Endothelial cell of umbilical vein (primary cell): ENCODE results near the gene ITPKB. TPM values are rescaled to one million over a fixed set of nuclear protein-coding genes. Genes with fewer than 3 reads are reported as not detected.
"Not testable (repeated sequence)": the region's sequence is repeated elsewhere in the genome, so short reads cannot be mapped to it uniquely, and the experiment has no call there.

ENCODE experiments used
- BruUV-seq: library from RNA; stranded (reverse); fragments of 400-500 nt; replicated peaks from 2 replicates; lab custom pipeline; 2021; lab: Mats Ljungman, UMichigan
- CTCF ChIA-PET: fragments of 300-600, 350-600 bp; sonication (Branson Sonifier 250); formaldehyde crosslinking; loops from one replicate; lab custom pipeline; 2021; ENCODE audit warnings: antibody characterized with exemption, inconsistent platforms; lab: Charles Lee
- POLR2A ChIA-PET: fragments of 300-600, 350-600 bp; sonication (Branson Sonifier 250); formaldehyde crosslinking; loops from one replicate; lab custom pipeline; 2021; ENCODE audit warnings: antibody characterized with exemption, inconsistent platforms; lab: Charles Lee
- DNase-seq: peaks from one replicate; pipeline ENCODE4 v3.0.0-alpha.2; 2011; ENCODE audit warnings: low read depth, low spot score
- FAIRE-seq: peaks from 2 replicates; lab custom pipeline; 2011; peaks lifted over from hg19 to GRCh38; lab: Jason Lieb, UNC
- H2AFZ ChIP-seq: 2 replicates; pipeline ENCODE4 v1.6.0; 2012; ENCODE audit warnings: low read depth, low read length, control low read depth, inconsistent platforms
- H3K27ac ChIP-seq: 2 replicates; pipeline ENCODE4 v1.5.1; 2011; ENCODE audit warnings: low read depth, mild to moderate bottlenecking, control low read depth, low read length, moderate library complexity; ENCODE audit not compliant: insufficient read depth
- H3K27me3 ChIP-seq, 2 experiments: 2 replicates each; pipeline versions ENCODE4 v1.6.0 to v1.6.1; 2011; ENCODE audit warnings: low read length in 2 of 2, mixed read lengths in 1 of 2; ENCODE audit not compliant: control insufficient read depth in 2 of 2, insufficient read depth in 2 of 2
- H3K36me3 ChIP-seq, 2 experiments: 2 replicates in 1 of 2; 3 replicates in 1 of 2; pipeline ENCODE4 v1.5.1; 2011; ENCODE audit warnings: low read length in 2 of 2, mild to moderate bottlenecking in 1 of 2, moderate library complexity in 1 of 2; ENCODE audit not compliant: control insufficient read depth in 2 of 2, insufficient read depth in 2 of 2; ENCODE audit errors: extremely low read depth in 1 of 2
- H3K4me1 ChIP-seq: 3 replicates; pipeline ENCODE4 v1.5.1; 2011; ENCODE audit warnings: mild to moderate bottlenecking, low read length; ENCODE audit not compliant: control insufficient read depth, insufficient read depth; ENCODE audit errors: extremely low read depth
- H3K4me2 ChIP-seq: 2 replicates; pipeline ENCODE4 v1.6.1; 2011; ENCODE audit warnings: low read length, control low read depth, mixed read lengths; ENCODE audit not compliant: insufficient read depth
- H3K4me3 ChIP-seq, 3 experiments: fragments of 200-600 bp in 1 of 3; sonication (generic), shearing (Covaris generic) in 1 of 3; replicated peaks in 1 of 3; 2 replicates each; pipeline ENCODE4 v1.5.1; 2011 to 2016; ENCODE audit warnings: control low read depth in 3 of 3, low read length in 3 of 3, mild to moderate bottlenecking in 2 of 3, inconsistent platforms in 1 of 3, low read depth in 1 of 3, moderate library complexity in 1 of 3; ENCODE audit not compliant: insufficient read depth in 1 of 3
- H3K79me2 ChIP-seq: 2 replicates; pipeline ENCODE4 v1.6.0; 2012; ENCODE audit warnings: low read length, inconsistent platforms; ENCODE audit not compliant: control insufficient read depth, insufficient read depth
- H3K9ac ChIP-seq: replicated peaks from 2 replicates; pipeline ENCODE3; 2011; ENCODE audit warnings: low read length, control low read depth; ENCODE audit not compliant: insufficient read depth; ENCODE audit errors: extremely low read depth
- H3K9me1 ChIP-seq: replicated peaks from 3 replicates; pipeline ENCODE4 v1.6.0; 2011; ENCODE audit warnings: mild to moderate bottlenecking, low read length; ENCODE audit not compliant: control insufficient read depth, insufficient read depth; ENCODE audit errors: extremely low read depth
- H3K9me3 ChIP-seq: replicated peaks from 2 replicates; pipeline ENCODE4 v1.5.1; 2012; ENCODE audit warnings: low read length, inconsistent platforms; ENCODE audit not compliant: control insufficient read depth, insufficient read depth
- H4K20me1 ChIP-seq: replicated peaks from 2 replicates; pipeline ENCODE3; 2011; ENCODE audit warnings: mild to moderate bottlenecking, low read length; ENCODE audit not compliant: control insufficient read depth, insufficient read depth; ENCODE audit errors: extremely low read depth
- EZH2 ChIP-seq: IDR thresholded peaks from 2 replicates; pipeline ENCODE4 v1.6.1; 2012; ENCODE audit warnings: borderline replicate concordance, low read depth, mild to moderate bottlenecking, moderate library complexity, low read length, inconsistent platforms; ENCODE audit not compliant: severe bottlenecking
- FOS ChIP-seq: IDR thresholded peaks from 2 replicates; pipeline ENCODE4 v1.6.1; 2011; ENCODE audit warnings: mild to moderate bottlenecking, low read length, moderate library complexity, borderline replicate concordance; ENCODE audit not compliant: insufficient read depth
- GATA2 ChIP-seq: IDR thresholded peaks from 2 replicates; pipeline ENCODE4 v1.7.0; 2011; ENCODE audit warnings: low read depth, mild to moderate bottlenecking, moderate library complexity, mixed read lengths, low read length; ENCODE audit not compliant: insufficient read length, insufficient read depth
- JUN ChIP-seq: IDR thresholded peaks from 2 replicates; pipeline ENCODE4 v1.6.1; 2011; ENCODE audit warnings: borderline replicate concordance, low read depth; ENCODE audit not compliant: insufficient read length, insufficient read depth
- MYC ChIP-seq: IDR thresholded peaks from one replicate; pipeline ENCODE4 v1.6.1; 2011; ENCODE audit warnings: mild to moderate bottlenecking, low read depth, low read length
- POLR2A ChIP-seq: IDR thresholded peaks from 2 replicates; pipeline ENCODE4 v1.6.1; 2012; ENCODE audit warnings: low read depth, mild to moderate bottlenecking, control low read depth, low read length
- POLR2AphosphoS5 ChIP-seq: IDR thresholded peaks from 2 replicates; pipeline ENCODE4 v1.6.1; 2012; ENCODE audit warnings: low read depth, mild to moderate bottlenecking, control low read depth, low read length, moderate library complexity; ENCODE audit not compliant: insufficient read depth
- dilution Hi-C: fragments of 300-500 bp; cut with MboI; formaldehyde crosslinking; loops from one replicate; pipeline ENCODE4 v1.15.0; 2019; ENCODE audit warnings: low sequenced_read_pairs; ENCODE audit not compliant: extremely low pct_ligation_motif_present
- intact Hi-C: fragments of 100-400 bp; cut with micrococcal nuclease; formaldehyde crosslinking; loops from one replicate; pipeline ENCODE4 v1.10.0; 2022
- polyA plus RNA-seq, 4 experiments: library from polyadenylated mRNA; depleted of rRNA in 3 of 4; stranded (reverse) in 3 of 4; unstranded in 1 of 4; fragments of >200 nt; gene quantifications; 2 replicates each; pipeline versions ENCODE4 v1.2.1 to v1.2.3, GENCODE V29; 2011 to 2012; ENCODE audit warnings: missing spikeins in 1 of 4
- total RNA-seq: library from RNA; stranded (reverse); gene quantifications from 2 replicates; pipeline ENCODE4 v1.2.3, GENCODE V29; 2021
- TF ChIP-seq, protein P1 (sequence below): IDR thresholded peaks from 2 replicates; pipeline ENCODE4 v1.6.1; 2011; ENCODE audit not compliant: insufficient read depth, insufficient read length
- TF ChIP-seq, protein P2 (sequence below), 2 donors: IDR thresholded peaks; 1 replicate in 1 of 2; 2 replicates in 1 of 2; pipeline ENCODE4 v1.5.1; 2011; ENCODE audit warnings: low read length in 2 of 2, mild to moderate bottlenecking in 2 of 2, moderate library complexity in 2 of 2, control low read depth in 1 of 2, inconsistent platforms in 1 of 2, low read depth in 1 of 2; ENCODE audit not compliant: insufficient read depth in 1 of 2; ENCODE audit errors: extremely low read depth in 1 of 2

The ITPKB gene
- total and polyA plus RNA-seq, 2 donors (not counting 3 experiments of a cell fraction or from before 2014, with no cell fraction given) = 7.7 to 34.8 TPM

DNA sequence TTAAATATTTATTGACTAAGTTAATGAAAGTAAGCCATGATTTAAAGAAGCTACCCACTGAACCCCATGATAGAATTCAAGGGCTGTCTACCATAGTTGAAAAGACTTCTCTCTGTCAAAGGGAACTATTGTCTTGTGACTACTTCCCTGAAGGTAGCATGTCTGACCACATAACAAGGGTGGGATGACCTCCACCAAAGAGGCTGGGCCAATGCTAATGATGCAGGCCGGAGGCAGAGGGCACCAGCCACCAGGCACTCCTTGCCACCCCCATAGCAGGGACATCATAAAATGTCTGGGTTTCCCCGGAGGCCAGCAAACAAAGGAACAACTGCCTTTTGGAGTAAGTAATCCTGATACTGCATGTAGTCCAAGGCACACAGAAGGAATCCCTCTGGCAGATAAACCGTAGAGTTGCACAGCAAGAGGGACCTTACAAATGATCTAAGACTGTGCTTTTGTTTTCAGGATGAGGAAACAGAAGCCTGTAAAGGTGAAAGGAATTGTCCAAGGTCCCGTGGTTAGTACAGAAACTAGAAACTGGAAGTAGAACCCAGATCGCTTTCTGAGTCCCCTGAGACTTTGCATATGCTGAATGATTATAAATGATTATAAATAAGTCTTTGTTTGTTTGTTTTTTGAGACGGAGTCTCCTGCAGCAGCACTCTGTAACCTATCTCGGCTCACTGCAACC, 33.5 kb upstream of the ITPKB start:
- Histone ChIP-seq H3K4me1 (no peaks in the 10 kb centered on the region), H3K4me2 (no peak overlapping the region), H2AFZ (no peak overlapping the region), H3K27me3 (peaks cover 2 to 5% of the 10 kb centered on the region in 2 experiments), H3K27ac (no peak overlapping the region), H3K4me3 (no peak overlapping the region), H3K9me1 (no peaks in the 10 kb centered on the region), H3K36me3 (no peaks in the 10 kb centered on the region), H3K79me2 (no peaks in the 10 kb centered on the region), H4K20me1 (no peaks in the 10 kb centered on the region), H3K9ac (no peak overlapping the region), H3K9me3 (no peaks in the 10 kb centered on the region)
- ChIA-PET CTCF (interaction anchor here (1.0 kb wide), 1 partner anchor 9 kb away, joined by 3 read pairs; no protein-coding TSS in a partner anchor), POLR2A (no interaction called here)
- TF ChIP-seq, protein P1, sequence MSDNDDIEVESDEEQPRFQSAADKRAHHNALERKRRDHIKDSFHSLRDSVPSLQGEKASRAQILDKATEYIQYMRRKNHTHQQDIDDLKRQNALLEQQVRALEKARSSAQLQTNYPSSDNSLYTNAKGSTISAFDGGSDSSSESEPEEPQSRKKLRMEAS = no peak
- TF ChIP-seq JUN (no peak), EZH2 (no peak), POLR2A (no peak), POLR2AphosphoS5 (no peak), MYC (no peak), GATA2 (no peak), FOS (no peak)
- TF ChIP-seq, protein P2, sequence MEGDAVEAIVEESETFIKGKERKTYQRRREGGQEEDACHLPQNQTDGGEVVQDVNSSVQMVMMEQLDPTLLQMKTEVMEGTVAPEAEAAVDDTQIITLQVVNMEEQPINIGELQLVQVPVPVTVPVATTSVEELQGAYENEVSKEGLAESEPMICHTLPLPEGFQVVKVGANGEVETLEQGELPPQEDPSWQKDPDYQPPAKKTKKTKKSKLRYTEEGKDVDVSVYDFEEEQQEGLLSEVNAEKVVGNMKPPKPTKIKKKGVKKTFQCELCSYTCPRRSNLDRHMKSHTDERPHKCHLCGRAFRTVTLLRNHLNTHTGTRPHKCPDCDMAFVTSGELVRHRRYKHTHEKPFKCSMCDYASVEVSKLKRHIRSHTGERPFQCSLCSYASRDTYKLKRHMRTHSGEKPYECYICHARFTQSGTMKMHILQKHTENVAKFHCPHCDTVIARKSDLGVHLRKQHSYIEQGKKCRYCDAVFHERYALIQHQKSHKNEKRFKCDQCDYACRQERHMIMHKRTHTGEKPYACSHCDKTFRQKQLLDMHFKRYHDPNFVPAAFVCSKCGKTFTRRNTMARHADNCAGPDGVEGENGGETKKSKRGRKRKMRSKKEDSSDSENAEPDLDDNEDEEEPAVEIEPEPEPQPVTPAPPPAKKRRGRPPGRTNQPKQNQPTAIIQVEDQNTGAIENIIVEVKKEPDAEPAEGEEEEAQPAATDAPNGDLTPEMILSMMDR (IDR thresholded peaks at IDR 0.05; ENCODE audit: extremely low read depth in 1 of 2, insufficient read depth in 1 of 2, low read depth in 1 of 2, low read length in 2 of 2) = no peak
- no TSS peak for BruUV-seq
- dilution Hi-C loops = no loop called here
- FAIRE-seq = no peak
- intact Hi-C loops = no loop called here
- DNase-seq = no peak

DNA sequence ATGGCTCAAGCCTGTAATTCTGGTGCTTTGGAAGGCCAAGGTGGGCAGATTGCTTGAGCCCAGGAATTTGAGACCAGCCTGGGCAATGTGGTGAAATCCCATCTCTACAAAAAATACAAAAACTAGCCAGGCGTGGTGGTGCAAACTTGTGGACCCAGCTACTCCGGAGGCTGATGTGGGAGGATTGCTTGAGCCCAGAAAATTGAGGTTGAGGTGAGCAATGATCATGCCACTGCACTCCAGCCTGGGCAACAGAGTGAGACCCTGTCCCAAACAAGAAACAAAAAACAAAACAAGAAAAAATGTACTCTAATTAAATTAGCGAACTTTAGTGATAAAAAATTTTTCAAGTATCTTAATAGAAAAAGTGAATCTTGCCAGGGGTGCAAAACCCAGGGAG, 28.1 kb upstream of the ITPKB start:
- H3K9me3 ChIP-seq, dilution Hi-C loops, BruUV-seq, H3K4me2 ChIP-seq, H3K27ac ChIP-seq, H3K9ac ChIP-seq, POLR2A ChIA-PET, DNase-seq, H3K9me1 ChIP-seq, H3K4me1 ChIP-seq, FAIRE-seq, H3K4me3 ChIP-seq, H3K36me3 ChIP-seq, H2AFZ ChIP-seq, intact Hi-C loops, H3K79me2 ChIP-seq, H4K20me1 ChIP-seq: not testable (repeated sequence)
- CTCF ChIA-PET = interaction anchor here (1.5 kb wide), 1 partner anchor 9 kb away, joined by 3 read pairs; no protein-coding TSS in a partner anchor
- H3K27me3 ChIP-seq = peaks cover 13 to 23% of the 10 kb centered on the region in 2 experiments
